ENCODE results near the gene PRR15.

The PRR15 gene

GRCh38 chr7:29572558-29572957 lies 8.9 kb downstream of the PRR15 start:
- DNase-seq = no peak

GRCh38 chr7:29573567-29573966 lies 9.9 kb downstream of the PRR15 start:
- no peak for DNase-seq

- DNase-seq = peak; percentile 63 to 71
Measured at GRCh38 chr7:29574659-29575058, 11.0 kb downstream of the PRR15 start.

GRCh38 chr7:29587195-29587808 lies 23.7 kb downstream of the PRR15 start:
- no peak for DNase-seq

- no peak for DNase-seq
Measured at GRCh38 chr7:29588212-29588611, 24.6 kb downstream of the PRR15 start.

GRCh38 chr7:29588900-29589696 lies 25.5 kb downstream of the PRR15 start:
- peak; percentile 78 to 85 for DNase-seq

- DNase-seq = no peak
Measured at GRCh38 chr7:29592866-29593265, 29.2 kb downstream of the PRR15 start.

- DNase-seq = no peak
Measured at GRCh38 chr7:29593459-29593858, 29.8 kb downstream of the PRR15 start.

GRCh38 chr7:29596593-29597178 lies 33.1 kb downstream of the PRR15 start:
- no peak for DNase-seq

GRCh38 chr7:29597266-29597665 lies 33.6 kb downstream of the PRR15 start:
- DNase-seq = no peak

GRCh38 chr7:29598137-29598536 lies 34.5 kb downstream of the PRR15 start:
- DNase-seq = no peak

- DNase-seq = no peak
Measured at GRCh38 chr7:29598613-29599012, 35.0 kb downstream of the PRR15 start.

GRCh38 chr7:29599026-29599425 lies 35.4 kb downstream of the PRR15 start:
- DNase-seq = no peak

GRCh38 chr7:29600661-29601060 lies 37.0 kb downstream of the PRR15 start:
- DNase-seq = no peak

- no peak for DNase-seq
Measured at GRCh38 chr7:29604052-29604451, 40.4 kb downstream of the PRR15 start.

GRCh38 chr7:29604702-29605101 lies 41.1 kb downstream of the PRR15 start:
- DNase-seq = no peak

- DNase-seq = no peak
Measured at GRCh38 chr7:29605671-29606070, 42.0 kb downstream of the PRR15 start.

GRCh38 chr7:29606287-29606721 lies 42.7 kb downstream of the PRR15 start:
- peak; percentile 5 to 24 for DNase-seq

GRCh38 chr7:29606830-29607229 lies 43.2 kb downstream of the PRR15 start:
- DNase-seq = no peak

GRCh38 chr7:29607259-29607658 lies 43.6 kb downstream of the PRR15 start:
- no peak for DNase-seq

- DNase-seq = no peak
Measured at GRCh38 chr7:29607889-29608288, 44.3 kb downstream of the PRR15 start.

- no peak for DNase-seq
Measured at GRCh38 chr7:29609162-29610037, 45.8 kb downstream of the PRR15 start.

GRCh38 chr7:29610086-29610485 lies 46.5 kb downstream of the PRR15 start:
- no peak for DNase-seq

Measured in inflammatory macrophage treated with lipopolysaccharide for 1 hour (primary cell).